Tibial nerve (tissue), 4 donors: ENCODE measurements around the gene OTOP2. TPM values are rescaled to one million over a fixed set of nuclear protein-coding genes. Genes with fewer than 3 reads are reported as not detected.

Source experiments
- DNase-seq, 2 donors: peaks; one replicate each; pipeline ENCODE4 v3.0.0-alpha.2; 2019; ENCODE audit warnings: low spot score in 2 of 2
- H3K27ac ChIP-seq, 4 donors: fragments of 200-600 bp; sonication (generic) in 3 of 4; one replicate each; pipeline ENCODE4 v1.5.1; 2017 to 2019; ENCODE audit warnings: mild to moderate bottlenecking in 1 of 4
- H3K27me3 ChIP-seq, 2 donors: fragments of 200-600 bp; sonication (generic) in 1 of 2; one replicate each; pipeline versions ENCODE4 v1.5.1 to v1.6.0; 2017 to 2019
- H3K36me3 ChIP-seq, 3 donors: fragments of 200-600 bp; sonication (generic); one replicate each; pipeline ENCODE4 v1.5.1; 2018 to 2019
- H3K4me1 ChIP-seq, 4 donors: fragments of 200-600 bp; sonication (generic) in 3 of 4; one replicate each; pipeline ENCODE4 v1.5.1; 2017 to 2019
- H3K4me3 ChIP-seq, 4 donors: fragments of 200-600 bp; sonication (generic) in 3 of 4; one replicate each; pipeline ENCODE4 v1.5.1; 2017 to 2019; ENCODE audit warnings: mild to moderate bottlenecking in 1 of 4, moderate library complexity in 1 of 4
- H3K9me3 ChIP-seq, 4 donors: fragments of 200-600 bp; sonication (generic) in 3 of 4; one replicate each; pipeline ENCODE4 v1.5.1; 2017 to 2019
- CTCF ChIP-seq, 5 experiments: fragments of 200-600 bp in 3 of 5; fragments of 450-650 bp in 2 of 5; sonication (generic) in 3 of 5; IDR thresholded peaks; one replicate each; pipeline ENCODE4 v1.5.1; 2016 to 2019; ENCODE audit warnings: antibody characterized with exemption in 5 of 5, mild to moderate bottlenecking in 3 of 5, moderate library complexity in 2 of 5
- EP300 ChIP-seq, 2 donors: sonication (generic); formaldehyde crosslinking; IDR thresholded peaks; one replicate each; pipeline ENCODE4 v1.6.1; 2017; ENCODE audit warnings: antibody characterized with exemption in 2 of 2, mild to moderate bottlenecking in 1 of 2
- POLR2A ChIP-seq, 2 donors: fragments of 450-650 bp; IDR thresholded peaks; one replicate each; pipeline ENCODE4 v1.6.1; 2017; ENCODE audit warnings: antibody characterized with exemption in 2 of 2, mild to moderate bottlenecking in 2 of 2, moderate library complexity in 2 of 2
- WGBS, 2 donors: methylation state at CpG; one replicate each; pipeline ENCODE4 v1.1.5; 2018; 5-methylcytosine and 5-hydroxymethylcytosine counted together
- total RNA-seq, 4 donors: library from RNA; depleted of rRNA; stranded (reverse); fragments of >200 nt; gene quantifications; one replicate each; pipeline ENCODE4 v1.1.0, GENCODE V29; 2016

OTOP2 gene
- total RNA-seq, 4 donors from 2014 or later, result not detected

- H3K27me3 ChIP-seq, result peaks cover 0 to 36% of the 10 kb centered on the region in 2 donors
- no peaks in the 10 kb centered on the region for H3K36me3 ChIP-seq
- no peaks in the 10 kb centered on the region for H3K9me3 ChIP-seq
- no peak overlapping the region for H3K27ac ChIP-seq
- peak overlapping the region in 1 of 4 donors; percentile 55 for H3K4me3 ChIP-seq
- H3K4me1 ChIP-seq, result peaks cover 0 to 16% (median 11%) of the 10 kb centered on the region in 4 donors
- no peak for DNase-seq
- TF ChIP-seq CTCF (IDR thresholded peaks at IDR 0.05), result no peak
- no peak for TF ChIP-seq EP300 (IDR thresholded peaks at IDR 0.05)
- TF ChIP-seq POLR2A (IDR thresholded peaks at IDR 0.05), result no peak
- 75 to 80% methylated on average over 3 of the region's 3 CpGs for WGBS, 2 donors
These were observed 46.3 kb downstream of the OTOP2 start for GRCh38 chr17:74970395-74970794.

GRCh38 chr17:74971069-74971841, 47.2 kb downstream of the OTOP2 start:
- no peaks in the 10 kb centered on the region for H3K9me3 ChIP-seq
- H3K27me3 ChIP-seq, result peaks cover 0 to 36% of the 10 kb centered on the region in 2 donors
- peak overlapping the region in 2 of 4 donors; percentile 17 to 66 for H3K27ac ChIP-seq
- DNase-seq, result no peak
- peak overlapping the region in 3 of 4 donors; percentile 34 to 55 (median 54) for H3K4me3 ChIP-seq
- 78 to 86% methylated on average over 8 of the region's 8 CpGs for WGBS, 2 donors
- no peak for TF ChIP-seq EP300 (IDR thresholded peaks at IDR 0.05)
- no peak for TF ChIP-seq POLR2A (IDR thresholded peaks at IDR 0.05)
- no peak for TF ChIP-seq CTCF (IDR thresholded peaks at IDR 0.05)
- no peaks in the 10 kb centered on the region for H3K36me3 ChIP-seq
- H3K4me1 ChIP-seq, result peaks cover 0 to 16% (median 11%) of the 10 kb centered on the region in 4 donors

GRCh38 chr17:74971842-74972106, 47.7 kb downstream of the OTOP2 start:
- no peak for DNase-seq
- H3K27ac ChIP-seq, result peak overlapping the region in 2 of 4 donors; percentile 14 to 66
- peaks cover 0 to 36% of the 10 kb centered on the region in 2 donors for H3K27me3 ChIP-seq

GRCh38 chr17:74972107-74972972, 48.3 kb downstream of the OTOP2 start, which contains the start of gene HID1:
Gene HID1 (minus strand): TSS chr17:74972759. CDS start chr17:74972656, 103 bp downstream.
- peaks cover 0 to 36% of the 10 kb centered on the region in 2 donors for H3K27me3 ChIP-seq
- H3K36me3 ChIP-seq, result no peaks in the 10 kb centered on the region
- H3K27ac ChIP-seq, result peak within 1 kb of the TSS in 2 of 4 donors; percentile 14 to 66
- TF ChIP-seq POLR2A (IDR thresholded peaks at IDR 0.05) (no peak), EP300 (IDR thresholded peaks at IDR 0.05) (no peak), CTCF (IDR thresholded peaks at IDR 0.05) (no peak)
- no peak for DNase-seq
- no peaks in the 10 kb centered on the region for H3K9me3 ChIP-seq
- WGBS, 2 donors, result 2 to 7% methylated on average over 55 to 61 of the region's 95 CpGs
- H3K4me3 ChIP-seq, result peak within 1 kb of the TSS; percentile 32 to 55 (median 44)
- peaks cover 0 to 16% (median 11%) of the 10 kb centered on the region in 4 donors for H3K4me1 ChIP-seq

More at GRCh38 chr17:74971842-74972106, 47.7 kb downstream of the OTOP2 start:
- Histone ChIP-seq H3K4me1 (peaks cover 0 to 16% (median 11%) of the 10 kb centered on the region in 4 donors), H3K4me3 (peak overlapping the region; percentile 32 to 55 (median 44)), H3K9me3 (no peaks in the 10 kb centered on the region), H3K36me3 (no peaks in the 10 kb centered on the region)
- no peak for TF ChIP-seq POLR2A (IDR thresholded peaks at IDR 0.05)
- no peak for TF ChIP-seq CTCF (IDR thresholded peaks at IDR 0.05)
- no peak for TF ChIP-seq EP300 (IDR thresholded peaks at IDR 0.05)
- WGBS, 2 donors, result 41 to 42% methylated on average over 2 to 4 of the region's 9 CpGs
